GM18505 (cell line): ENCODE results near the gene RPLP2.

Experiments
- ATAC-seq: cut with Tn5 transposase; IDR thresholded peaks from one replicate; pipeline ENCODE4 v1.9.1; 2021; ENCODE audit not compliant: unreplicated experiment
- POLR2A ChIP-seq: IDR thresholded peaks from 4 replicates; pipeline ENCODE4 v1.6.1; 2011; ENCODE audit warnings: borderline replicate concordance; ENCODE audit not compliant: insufficient read depth, insufficient read length; ENCODE audit errors: extremely low read depth

RPLP2 gene

GRCh38 chr11:793556-793955, 16.2 kb upstream of the RPLP2 start:
- TF ChIP-seq POLR2A, result no peak

GRCh38 chr11:794013-794765, 15.6 kb upstream of the RPLP2 start:
- no peak for TF ChIP-seq POLR2A
- no peak for ATAC-seq

More at GRCh38 chr11:793556-793955, 16.2 kb upstream of the RPLP2 start:
- no peak for ATAC-seq

GRCh38 chr11:794766-795633, 14.8 kb upstream of the RPLP2 start:
- no peak for TF ChIP-seq POLR2A

GRCh38 chr11:795634-796564, 13.9 kb upstream of the RPLP2 start:
- no peak for ATAC-seq
- TF ChIP-seq POLR2A, result peak; percentile 43

More at GRCh38 chr11:794766-795633, 14.8 kb upstream of the RPLP2 start:
- no peak for ATAC-seq

- no peak for ATAC-seq
- TF ChIP-seq POLR2A, result no peak
Observed at GRCh38 chr11:796565-797295, 13.0 kb upstream of the RPLP2 start.

- peak; percentile 33 for ATAC-seq
Observed at GRCh38 chr11:797296-798092, 12.3 kb upstream of the RPLP2 start.

GRCh38 chr11:798093-798713, 11.6 kb upstream of the RPLP2 start, which contains the start of gene SLC25A22:
Gene SLC25A22 (minus strand): TSS chr11:798281. CDS start chr11:795006, 3,275 bp downstream.
- ATAC-seq, result peak; percentile 66

More at GRCh38 chr11:797296-798092, 12.3 kb upstream of the RPLP2 start:
- no peak for TF ChIP-seq POLR2A

GRCh38 chr11:799641-800316, 10.0 kb upstream of the RPLP2 start:
- TF ChIP-seq POLR2A, result no peak
- no peak for ATAC-seq

More at GRCh38 chr11:798093-798713, 11.6 kb upstream of the RPLP2 start, which contains the start of gene SLC25A22:
- TF ChIP-seq POLR2A, result peak; percentile 61

GRCh38 chr11:800473-800872, 9.3 kb upstream of the RPLP2 start:
- no peak for ATAC-seq
- no peak for TF ChIP-seq POLR2A

GRCh38 chr11:801097-801780, 8.5 kb upstream of the RPLP2 start:
- TF ChIP-seq POLR2A, result no peak
- ATAC-seq, result no peak

GRCh38 chr11:802018-802617, 7.6 kb upstream of the RPLP2 start:
- no peak for TF ChIP-seq POLR2A
- ATAC-seq, result no peak
